LoVo (cell line): ENCODE measurements around the gene OR10H2.
"Not testable (repeated sequence)": the region's sequence is repeated elsewhere in the genome, so short reads cannot be mapped to it uniquely, and the experiment has no call there.

Experiments used
- DNase-seq: peaks from one replicate; pipeline ENCODE4 v3.0.0-alpha.2; 2016; ENCODE audit warnings: low spot score

The OR10H2 gene

GRCh38 chr19:15727724-15728123, at the start of gene OR10H2:
Gene OR10H2, plus strand, starts transcription at chr19:15728024. Its CDS starts 20 bp downstream, at chr19:15728044.
- DNase-seq = no peak

- DNase-seq = no peak
Observed at GRCh38 chr19:15679089-15679488, 48.7 kb upstream of the OR10H2 start.

GRCh38 chr19:15679865-15680264, 48.0 kb upstream of the OR10H2 start:
- not testable (repeated sequence) for DNase-seq

GRCh38 chr19:15680478-15681322, 47.1 kb upstream of the OR10H2 start:
- no peak for DNase-seq

- DNase-seq = no peak
Observed at GRCh38 chr19:15683411-15683810, 44.4 kb upstream of the OR10H2 start.

- no peak for DNase-seq
Observed at GRCh38 chr19:15684828-15685227, 43.0 kb upstream of the OR10H2 start.

GRCh38 chr19:15696654-15697194, 31.1 kb upstream of the OR10H2 start:
- no peak for DNase-seq

GRCh38 chr19:15701757-15702533, 25.9 kb upstream of the OR10H2 start:
- no peak for DNase-seq

GRCh38 chr19:15702534-15702930, 25.3 kb upstream of the OR10H2 start:
- peak; percentile 63 for DNase-seq

- no peak for DNase-seq
Observed at GRCh38 chr19:15714638-15715037, 13.2 kb upstream of the OR10H2 start.

- no peak for DNase-seq
Observed at GRCh38 chr19:15715642-15716041, 12.2 kb upstream of the OR10H2 start.

- no peak for DNase-seq
Observed at GRCh38 chr19:15717809-15718208, 10.0 kb upstream of the OR10H2 start.

GRCh38 chr19:15721268-15721667, 6.6 kb upstream of the OR10H2 start:
- DNase-seq = no peak

- DNase-seq = no peak
Observed at GRCh38 chr19:15722956-15723355, 4.9 kb upstream of the OR10H2 start.

GRCh38 chr19:15730538-15730937, 2.7 kb downstream of the OR10H2 start:
- DNase-seq = no peak

- DNase-seq = no peak
Observed at GRCh38 chr19:15732388-15732787, 4.6 kb downstream of the OR10H2 start.

- no peak for DNase-seq
Observed at GRCh38 chr19:15733895-15734294, 6.1 kb downstream of the OR10H2 start.

GRCh38 chr19:15737722-15738121, 9.9 kb downstream of the OR10H2 start, which contains the start of gene OR10H3:
Gene OR10H3, plus strand, starts transcription at chr19:15737985. Its CDS starts 3,408 bp downstream, at chr19:15741393.
- no peak for DNase-seq

GRCh38 chr19:15740785-15741184, 13.0 kb downstream of the OR10H2 start:
- DNase-seq = no peak

- no peak for DNase-seq
Observed at GRCh38 chr19:15748239-15748638, 20.4 kb downstream of the OR10H2 start.

GRCh38 chr19:15758379-15758778, 30.6 kb downstream of the OR10H2 start:
- no peak for DNase-seq

GRCh38 chr19:15759962-15760565, 32.2 kb downstream of the OR10H2 start:
- DNase-seq = no peak
